SK-N-SH treated with all-trans-retinoic acid at 6 μM for 48 hours (cell line): ENCODE results near the gene SLC25A34.

Experiments
- ATAC-seq: fragments of 200-7000 bp; cut with Tn5 transposase; 3 replicates; pipeline ENCODE4 v1.9.1; 2020; ENCODE audit warnings: mild to moderate bottlenecking, moderate library complexity
- ARNTL ChIP-seq: fragments of 450-650 bp; formaldehyde crosslinking; IDR thresholded peaks from 2 replicates; pipeline ENCODE4 v1.5.0; 2020; ENCODE audit warnings: low read depth, mild to moderate bottlenecking, moderate library complexity, borderline replicate concordance
- CREB5 ChIP-seq: fragments of 250-450 bp; sonication (Bioruptor Pico); IDR thresholded peaks from 2 replicates; pipeline ENCODE4 v1.5.1; 2020; ENCODE audit warnings: low read depth, mild to moderate bottlenecking, moderate library complexity
- ESRRG ChIP-seq: fragments of 250-450 bp; sonication (Bioruptor Pico); IDR thresholded peaks from 2 replicates; pipeline ENCODE4 v1.6.1; 2021; ENCODE audit warnings: mild to moderate bottlenecking
- GLIS3 ChIP-seq: fragments of 250-450 bp; sonication (Bioruptor Pico); IDR thresholded peaks from 2 replicates; pipeline ENCODE4 v1.5.0; 2020; ENCODE audit warnings: mild to moderate bottlenecking, moderate library complexity
- ISL1 ChIP-seq: fragments of 250-450 bp; sonication (Bioruptor Pico); IDR thresholded peaks from 2 replicates; pipeline ENCODE4 v2.1.2; 2022; ENCODE audit warnings: mild to moderate bottlenecking, moderate library complexity
- OSR1 ChIP-seq: fragments of 250-450 bp; sonication (Bioruptor Pico); IDR thresholded peaks from 2 replicates; pipeline ENCODE4 v1.8.0; 2022; ENCODE audit warnings: moderate library complexity, mild to moderate bottlenecking, inconsistent platforms
- PPARA ChIP-seq: fragments of 250-450 bp; sonication (Bioruptor Pico); IDR thresholded peaks from 2 replicates; pipeline ENCODE4 v1.5.0; 2020; ENCODE audit warnings: mild to moderate bottlenecking, borderline replicate concordance
- RARB ChIP-seq: fragments of 250-450 bp; sonication (Bioruptor Pico); IDR thresholded peaks from 2 replicates; pipeline ENCODE4 v1.8.0; 2021; ENCODE audit warnings: mild to moderate bottlenecking, moderate library complexity
- SNAI2 ChIP-seq: fragments of 250-450 bp; sonication (Bioruptor Pico); IDR thresholded peaks from 2 replicates; pipeline ENCODE4 v1.5.0; 2020; ENCODE audit warnings: mild to moderate bottlenecking, moderate library complexity
- ZC3H10 ChIP-seq: fragments of 250-450 bp; sonication (Bioruptor Pico); IDR thresholded peaks from 2 replicates; pipeline ENCODE4 v1.5.1; 2021; ENCODE audit warnings: mild to moderate bottlenecking, moderate library complexity
- ZFP30 ChIP-seq: fragments of 450-650 bp; formaldehyde crosslinking; IDR thresholded peaks from 2 replicates; pipeline ENCODE4 v1.5.0; 2022; ENCODE audit warnings: mild to moderate bottlenecking, moderate library complexity
- ZNF565 ChIP-seq: fragments of 450-650 bp; formaldehyde crosslinking; conservative IDR thresholded peaks from 2 replicates; pipeline ENCODE4 v1.5.0; 2020; ENCODE audit warnings: low read depth, mild to moderate bottlenecking, moderate library complexity
- ZNF70 ChIP-seq: fragments of 450-650 bp; formaldehyde crosslinking; IDR thresholded peaks from 2 replicates; pipeline ENCODE4 v1.5.0; 2020; ENCODE audit warnings: mild to moderate bottlenecking, moderate library complexity
- ZNF8 ChIP-seq: fragments of 450-650 bp; formaldehyde crosslinking; IDR thresholded peaks from 2 replicates; pipeline ENCODE4 v1.5.0; 2020; ENCODE audit warnings: mild to moderate bottlenecking, moderate library complexity
- TF ChIP-seq, protein P1 (sequence below): fragments of 250-450 bp; sonication (Bioruptor Pico); IDR thresholded peaks from 2 replicates; pipeline ENCODE4 v1.5.0; 2020; ENCODE audit warnings: mild to moderate bottlenecking, moderate library complexity
- TF ChIP-seq, protein P2 (sequence below): fragments of 250-450 bp; sonication (Bioruptor Pico); IDR thresholded peaks from 2 replicates; pipeline ENCODE4 v1.8.0; 2021; ENCODE audit warnings: low read depth, mild to moderate bottlenecking, moderate library complexity, borderline replicate concordance
- TF ChIP-seq, protein P3 (sequence below): fragments of 250-450 bp; sonication (Bioruptor Pico); IDR thresholded peaks from 2 replicates; pipeline ENCODE4 v1.5.1; 2021; ENCODE audit warnings: mild to moderate bottlenecking, moderate library complexity
- TF ChIP-seq, protein P4 (sequence below): fragments of 250-450 bp; sonication (Bioruptor Pico); IDR thresholded peaks from 2 replicates; pipeline ENCODE4 v1.8.0; 2020; ENCODE audit warnings: mild to moderate bottlenecking, moderate library complexity, borderline replicate concordance

Gene SLC25A34

DNA sequence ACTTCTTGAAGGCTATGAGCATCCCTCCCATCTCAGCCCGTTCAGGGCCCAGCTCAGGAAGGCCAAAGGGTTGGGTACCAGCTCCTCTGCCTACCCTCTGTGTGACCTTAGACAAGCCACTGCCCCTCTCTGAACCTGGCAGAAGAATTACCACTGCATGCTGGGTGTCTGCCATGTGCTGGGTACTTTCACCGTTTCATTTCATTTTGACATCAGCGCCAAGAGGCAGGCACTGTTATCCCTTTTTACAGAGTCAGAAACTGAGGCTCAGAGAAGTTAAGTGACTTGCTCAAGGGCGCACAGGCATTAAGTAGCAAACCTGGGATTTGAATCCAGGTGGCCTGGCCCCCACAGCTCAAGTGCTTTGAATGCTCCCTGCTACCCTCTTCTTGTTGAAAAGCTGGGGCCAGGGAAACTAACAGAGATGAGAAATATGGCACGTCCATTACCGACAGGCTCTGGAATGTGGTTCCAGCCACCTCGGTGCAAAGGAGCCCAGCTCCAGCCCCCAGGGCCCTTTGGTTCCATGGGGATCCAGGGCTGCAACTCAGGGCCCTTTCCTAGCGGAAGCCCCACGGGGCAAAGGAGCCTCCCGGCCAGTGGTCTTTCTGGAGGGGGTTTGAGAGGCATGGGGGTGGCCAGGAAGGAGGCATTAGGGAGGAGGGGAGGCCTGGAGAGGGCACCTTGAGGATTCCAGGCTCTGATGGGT lies 12.8 kb downstream of the SLC25A34 start (continued):
- TF ChIP-seq, protein P1, sequence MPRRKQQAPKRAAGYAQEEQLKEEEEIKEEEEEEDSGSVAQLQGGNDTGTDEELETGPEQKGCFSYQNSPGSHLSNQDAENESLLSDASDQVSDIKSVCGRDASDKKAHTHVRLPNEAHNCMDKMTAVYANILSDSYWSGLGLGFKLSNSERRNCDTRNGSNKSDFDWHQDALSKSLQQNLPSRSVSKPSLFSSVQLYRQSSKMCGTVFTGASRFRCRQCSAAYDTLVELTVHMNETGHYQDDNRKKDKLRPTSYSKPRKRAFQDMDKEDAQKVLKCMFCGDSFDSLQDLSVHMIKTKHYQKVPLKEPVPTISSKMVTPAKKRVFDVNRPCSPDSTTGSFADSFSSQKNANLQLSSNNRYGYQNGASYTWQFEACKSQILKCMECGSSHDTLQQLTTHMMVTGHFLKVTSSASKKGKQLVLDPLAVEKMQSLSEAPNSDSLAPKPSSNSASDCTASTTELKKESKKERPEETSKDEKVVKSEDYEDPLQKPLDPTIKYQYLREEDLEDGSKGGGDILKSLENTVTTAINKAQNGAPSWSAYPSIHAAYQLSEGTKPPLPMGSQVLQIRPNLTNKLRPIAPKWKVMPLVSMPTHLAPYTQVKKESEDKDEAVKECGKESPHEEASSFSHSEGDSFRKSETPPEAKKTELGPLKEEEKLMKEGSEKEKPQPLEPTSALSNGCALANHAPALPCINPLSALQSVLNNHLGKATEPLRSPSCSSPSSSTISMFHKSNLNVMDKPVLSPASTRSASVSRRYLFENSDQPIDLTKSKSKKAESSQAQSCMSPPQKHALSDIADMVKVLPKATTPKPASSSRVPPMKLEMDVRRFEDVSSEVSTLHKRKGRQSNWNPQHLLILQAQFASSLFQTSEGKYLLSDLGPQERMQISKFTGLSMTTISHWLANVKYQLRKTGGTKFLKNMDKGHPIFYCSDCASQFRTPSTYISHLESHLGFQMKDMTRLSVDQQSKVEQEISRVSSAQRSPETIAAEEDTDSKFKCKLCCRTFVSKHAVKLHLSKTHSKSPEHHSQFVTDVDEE (CRISPR knock-in tag): no peak
- TF ChIP-seq ZFP30 (CRISPR knock-in tag) (no peak), ESRRG (no peak), OSR1 (CRISPR knock-in tag) (no peak)

DNA sequence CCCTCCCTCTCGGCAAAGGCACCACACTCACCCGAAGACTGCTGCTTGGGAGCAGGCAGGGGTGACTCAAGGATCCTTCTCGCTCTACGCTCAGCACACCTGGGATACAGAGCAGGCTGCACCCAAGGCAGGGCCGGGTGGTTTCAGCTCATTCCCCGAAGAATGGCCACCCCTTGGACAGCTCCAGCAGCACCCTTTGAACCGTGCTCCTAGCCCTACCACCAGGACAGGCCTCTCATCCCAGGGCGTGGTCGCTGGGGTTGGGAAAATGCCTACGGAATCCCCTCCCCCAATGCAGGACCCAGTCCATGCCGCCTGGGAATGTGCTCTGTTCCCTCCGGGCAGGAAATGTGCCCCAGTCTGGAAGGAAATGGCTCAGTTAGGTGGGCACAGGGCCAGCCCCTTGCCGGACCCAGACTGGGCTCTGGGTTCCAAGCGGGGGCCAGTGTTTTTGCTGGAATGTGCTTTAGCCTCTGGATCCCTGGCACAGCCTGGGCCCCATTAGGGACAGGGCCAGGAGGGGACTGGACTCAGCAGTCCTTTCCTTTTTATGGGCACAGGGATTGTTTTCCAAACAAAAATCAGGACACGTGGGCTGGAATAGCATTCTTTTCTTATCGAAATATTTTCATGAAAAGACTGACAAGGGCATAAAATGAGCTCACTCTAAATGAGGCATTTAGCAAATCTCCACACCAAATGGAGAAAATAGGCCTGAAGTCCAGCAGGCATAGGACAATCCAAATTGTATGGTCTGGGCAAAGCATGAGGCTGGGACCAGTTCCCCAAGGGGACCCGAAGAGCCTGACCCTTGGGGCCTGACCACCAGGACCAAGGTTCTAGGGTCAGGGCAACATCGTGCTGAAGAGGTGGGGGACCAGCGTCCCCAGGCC lies 13.6 kb downstream of the SLC25A34 start:
- ATAC-seq: peak; percentile 45
- TF ChIP-seq GLIS3 (CRISPR knock-in tag): no peak
- no peak for TF ChIP-seq OSR1 (CRISPR knock-in tag)
- no peak for TF ChIP-seq ZC3H10 (CRISPR knock-in tag)
- TF ChIP-seq, protein P1 (CRISPR knock-in tag): no peak
- TF ChIP-seq SNAI2 (CRISPR knock-in tag): no peak
- TF ChIP-seq, protein P2, sequence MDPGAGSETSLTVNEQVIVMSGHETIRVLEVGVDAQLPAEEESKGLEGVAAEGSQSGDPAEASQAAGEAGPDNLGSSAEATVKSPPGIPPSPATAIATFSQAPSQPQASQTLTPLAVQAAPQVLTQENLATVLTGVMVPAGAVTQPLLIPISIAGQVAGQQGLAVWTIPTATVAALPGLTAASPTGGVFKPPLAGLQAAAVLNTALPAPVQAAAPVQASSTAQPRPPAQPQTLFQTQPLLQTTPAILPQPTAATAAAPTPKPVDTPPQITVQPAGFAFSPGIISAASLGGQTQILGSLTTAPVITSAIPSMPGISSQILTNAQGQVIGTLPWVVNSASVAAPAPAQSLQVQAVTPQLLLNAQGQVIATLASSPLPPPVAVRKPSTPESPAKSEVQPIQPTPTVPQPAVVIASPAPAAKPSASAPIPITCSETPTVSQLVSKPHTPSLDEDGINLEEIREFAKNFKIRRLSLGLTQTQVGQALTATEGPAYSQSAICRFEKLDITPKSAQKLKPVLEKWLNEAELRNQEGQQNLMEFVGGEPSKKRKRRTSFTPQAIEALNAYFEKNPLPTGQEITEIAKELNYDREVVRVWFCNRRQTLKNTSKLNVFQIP: no peak
- TF ChIP-seq ZNF8 (CRISPR knock-in tag): no peak

DNA sequence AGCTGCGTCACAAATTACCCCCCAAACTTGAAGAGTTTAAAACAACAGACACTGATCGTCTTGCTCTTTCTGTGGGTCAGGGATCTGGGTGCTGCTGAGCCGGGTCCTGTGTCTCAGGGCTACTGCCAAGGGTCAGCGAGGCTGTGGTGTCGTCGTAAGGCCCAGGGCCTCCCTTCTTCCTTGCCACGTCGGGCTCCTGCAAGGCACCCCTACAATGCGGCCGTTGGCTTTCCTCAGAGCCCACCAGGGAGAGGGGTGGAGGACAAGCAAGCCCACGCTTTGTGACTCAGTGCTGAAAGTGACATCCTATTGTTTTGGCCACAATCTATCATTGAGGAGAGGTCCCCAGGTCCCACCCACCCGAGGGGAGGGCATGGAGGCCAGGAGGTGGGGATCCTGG lies 14.9 kb downstream of the SLC25A34 start:
- no peak for ATAC-seq
- TF ChIP-seq CREB5 (CRISPR knock-in tag) (no peak), ZNF8 (CRISPR knock-in tag) (no peak), ISL1 (CRISPR knock-in tag) (no peak), PPARA (CRISPR knock-in tag) (no peak), ARNTL (CRISPR knock-in tag) (no peak), ZC3H10 (CRISPR knock-in tag) (no peak), ZNF565 (CRISPR knock-in tag) (no peak), RARB (CRISPR knock-in tag) (no peak), OSR1 (CRISPR knock-in tag) (no peak), ZNF70 (CRISPR knock-in tag) (no peak)
- TF ChIP-seq, protein P3, sequence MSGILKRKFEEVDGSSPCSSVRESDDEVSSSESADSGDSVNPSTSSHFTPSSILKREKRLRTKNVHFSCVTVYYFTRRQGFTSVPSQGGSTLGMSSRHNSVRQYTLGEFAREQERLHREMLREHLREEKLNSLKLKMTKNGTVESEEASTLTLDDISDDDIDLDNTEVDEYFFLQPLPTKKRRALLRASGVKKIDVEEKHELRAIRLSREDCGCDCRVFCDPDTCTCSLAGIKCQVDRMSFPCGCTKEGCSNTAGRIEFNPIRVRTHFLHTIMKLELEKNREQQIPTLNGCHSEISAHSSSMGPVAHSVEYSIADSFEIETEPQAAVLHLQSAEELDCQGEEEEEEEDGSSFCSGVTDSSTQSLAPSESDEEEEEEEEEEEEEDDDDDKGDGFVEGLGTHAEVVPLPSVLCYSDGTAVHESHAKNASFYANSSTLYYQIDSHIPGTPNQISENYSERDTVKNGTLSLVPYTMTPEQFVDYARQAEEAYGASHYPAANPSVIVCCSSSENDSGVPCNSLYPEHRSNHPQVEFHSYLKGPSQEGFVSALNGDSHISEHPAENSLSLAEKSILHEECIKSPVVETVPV (CRISPR knock-in tag): no peak
- TF ChIP-seq, protein P2: no peak
- TF ChIP-seq, protein P1 (CRISPR knock-in tag): no peak
- TF ChIP-seq, protein P4, sequence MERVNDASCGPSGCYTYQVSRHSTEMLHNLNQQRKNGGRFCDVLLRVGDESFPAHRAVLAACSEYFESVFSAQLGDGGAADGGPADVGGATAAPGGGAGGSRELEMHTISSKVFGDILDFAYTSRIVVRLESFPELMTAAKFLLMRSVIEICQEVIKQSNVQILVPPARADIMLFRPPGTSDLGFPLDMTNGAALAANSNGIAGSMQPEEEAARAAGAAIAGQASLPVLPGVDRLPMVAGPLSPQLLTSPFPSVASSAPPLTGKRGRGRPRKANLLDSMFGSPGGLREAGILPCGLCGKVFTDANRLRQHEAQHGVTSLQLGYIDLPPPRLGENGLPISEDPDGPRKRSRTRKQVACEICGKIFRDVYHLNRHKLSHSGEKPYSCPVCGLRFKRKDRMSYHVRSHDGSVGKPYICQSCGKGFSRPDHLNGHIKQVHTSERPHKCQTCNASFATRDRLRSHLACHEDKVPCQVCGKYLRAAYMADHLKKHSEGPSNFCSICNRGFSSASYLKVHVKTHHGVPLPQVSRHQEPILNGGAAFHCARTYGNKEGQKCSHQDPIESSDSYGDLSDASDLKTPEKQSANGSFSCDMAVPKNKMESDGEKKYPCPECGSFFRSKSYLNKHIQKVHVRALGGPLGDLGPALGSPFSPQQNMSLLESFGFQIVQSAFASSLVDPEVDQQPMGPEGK (CRISPR knock-in tag): no peak
